IPS-18a (cell line): ENCODE data around the gene PROM1.

Experiments used
- H3K27ac ChIP-seq: one replicate; pipeline ENCODE4 v1.5.1; 2013; ENCODE audit warnings: low read length
- H3K27me3 ChIP-seq: one replicate; pipeline ENCODE4 v1.6.1; 2013; ENCODE audit warnings: mild to moderate bottlenecking, low read length; ENCODE audit not compliant: control insufficient read depth, insufficient read depth
- H3K36me3 ChIP-seq: one replicate; pipeline ENCODE4 v1.6.1; 2013; ENCODE audit warnings: low read depth, low read length; ENCODE audit not compliant: control insufficient read depth
- H3K4me1 ChIP-seq: one replicate; pipeline ENCODE4 v1.6.1; 2013; ENCODE audit warnings: low read depth, low read length; ENCODE audit not compliant: control insufficient read depth
- H3K4me3 ChIP-seq: one replicate; pipeline ENCODE4 v1.5.1; 2013; ENCODE audit warnings: low read length
- H3K9ac ChIP-seq: one replicate; pipeline ENCODE4 v1.6.1; 2013; ENCODE audit warnings: mild to moderate bottlenecking, low read length, moderate library complexity
- H3K9me3 ChIP-seq: one replicate; pipeline ENCODE4 v1.6.1; 2013; ENCODE audit warnings: low read depth, low read length; ENCODE audit not compliant: control insufficient read depth

PROM1 gene

DNA sequence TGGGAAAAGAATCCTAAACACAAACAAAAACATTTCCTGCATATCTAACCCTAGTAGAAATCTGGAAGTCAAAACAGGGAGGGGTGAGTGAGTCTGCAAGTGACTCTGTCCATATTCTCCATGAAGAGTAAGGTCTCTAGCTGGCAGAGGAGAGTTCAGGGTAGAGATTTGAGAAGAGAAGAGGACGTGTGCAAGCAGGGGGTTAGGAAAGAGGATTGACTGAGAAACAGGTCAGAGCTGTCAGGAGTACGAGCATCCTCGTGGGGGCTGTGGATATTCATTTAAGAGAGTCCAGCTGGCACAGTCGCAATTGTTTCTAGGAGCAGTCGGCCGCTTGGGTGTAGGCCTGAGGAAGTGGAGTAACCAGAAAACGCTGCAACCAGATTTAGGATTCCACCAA, 27.9 kb downstream of the PROM1 start:
- no peaks in the 10 kb centered on the region for H3K9me3 ChIP-seq
- no peak overlapping the region for H3K4me3 ChIP-seq
- no peaks in the 10 kb centered on the region for H3K4me1 ChIP-seq
- no peaks in the 10 kb centered on the region for H3K27me3 ChIP-seq
- H3K36me3 ChIP-seq = peaks cover 2% of the 10 kb centered on the region
- H3K27ac ChIP-seq = no peak overlapping the region
- no peak overlapping the region for H3K9ac ChIP-seq

DNA sequence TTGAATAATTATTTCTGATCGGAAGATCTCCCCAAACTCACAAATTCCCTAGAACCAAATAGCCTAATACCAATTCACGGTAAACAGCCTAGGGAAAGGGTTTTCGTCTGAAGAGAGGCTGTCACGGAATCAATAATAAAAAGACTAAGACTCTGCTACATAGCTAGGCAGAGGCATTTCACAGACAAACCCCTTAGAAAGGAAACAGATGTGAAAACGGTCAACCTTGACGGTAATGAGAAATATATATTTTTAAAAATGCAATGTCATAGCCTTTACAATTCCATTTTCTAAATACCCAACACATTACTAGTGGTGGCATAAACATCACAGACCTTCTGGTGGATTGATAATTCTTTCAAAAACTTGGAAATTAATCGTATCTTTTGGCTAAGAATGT, 28.4 kb downstream of the PROM1 start:
- Histone ChIP-seq H3K9me3 (no peaks in the 10 kb centered on the region), H3K27ac (no peak overlapping the region), H3K9ac (no peak overlapping the region), H3K4me3 (no peak overlapping the region), H3K4me1 (no peaks in the 10 kb centered on the region), H3K36me3 (peaks cover 2% of the 10 kb centered on the region), H3K27me3 (no peaks in the 10 kb centered on the region)

DNA sequence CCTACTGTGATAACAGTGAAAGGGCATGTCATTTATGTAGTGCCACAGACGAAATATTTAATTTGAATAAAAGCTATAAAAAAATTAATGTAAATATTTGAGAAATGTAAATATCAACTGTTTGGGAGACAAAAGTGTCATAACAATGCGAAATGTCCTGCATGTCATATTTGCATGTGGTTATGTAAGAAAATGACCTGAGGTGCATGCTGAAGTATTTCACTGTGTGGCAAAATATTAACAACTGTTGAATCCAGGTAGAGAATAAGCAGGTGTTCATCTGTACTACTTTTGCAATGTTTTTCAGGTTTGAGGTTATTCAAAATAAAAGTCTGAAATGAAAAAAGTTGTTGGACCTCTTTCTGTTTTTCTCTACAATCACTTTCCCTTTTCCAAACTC, 30.9 kb downstream of the PROM1 start:
- Histone ChIP-seq H3K36me3 (peaks cover 2% of the 10 kb centered on the region), H3K9me3 (no peaks in the 10 kb centered on the region), H3K9ac (no peak overlapping the region), H3K27ac (no peak overlapping the region), H3K4me1 (peaks cover 3% of the 10 kb centered on the region), H3K27me3 (no peaks in the 10 kb centered on the region), H3K4me3 (no peak overlapping the region)

DNA sequence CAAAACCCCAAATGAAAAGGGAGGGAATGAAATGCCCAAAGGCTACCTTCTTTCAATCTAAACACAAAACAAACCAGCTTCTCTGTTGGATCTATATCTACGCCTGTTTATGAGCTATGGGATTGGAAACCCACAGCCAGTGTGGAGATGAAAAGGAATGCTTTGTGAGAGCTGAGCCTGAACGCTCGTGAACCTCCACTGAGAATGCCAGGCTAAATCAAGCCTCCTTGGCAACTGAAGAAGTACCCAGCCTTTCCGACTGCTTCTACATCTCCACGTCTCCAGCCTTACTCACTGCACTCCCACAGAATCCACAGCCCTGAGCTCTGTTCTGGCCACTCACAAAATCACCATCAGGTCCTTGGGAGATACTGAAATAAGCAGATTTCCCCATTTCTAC, 31.8 kb downstream of the PROM1 start:
- no peaks in the 10 kb centered on the region for H3K36me3 ChIP-seq
- H3K27ac ChIP-seq = no peak overlapping the region
- no peaks in the 10 kb centered on the region for H3K27me3 ChIP-seq
- H3K4me3 ChIP-seq = no peak overlapping the region
- no peak overlapping the region for H3K9ac ChIP-seq
- peaks cover 3% of the 10 kb centered on the region for H3K4me1 ChIP-seq
- no peaks in the 10 kb centered on the region for H3K9me3 ChIP-seq

DNA sequence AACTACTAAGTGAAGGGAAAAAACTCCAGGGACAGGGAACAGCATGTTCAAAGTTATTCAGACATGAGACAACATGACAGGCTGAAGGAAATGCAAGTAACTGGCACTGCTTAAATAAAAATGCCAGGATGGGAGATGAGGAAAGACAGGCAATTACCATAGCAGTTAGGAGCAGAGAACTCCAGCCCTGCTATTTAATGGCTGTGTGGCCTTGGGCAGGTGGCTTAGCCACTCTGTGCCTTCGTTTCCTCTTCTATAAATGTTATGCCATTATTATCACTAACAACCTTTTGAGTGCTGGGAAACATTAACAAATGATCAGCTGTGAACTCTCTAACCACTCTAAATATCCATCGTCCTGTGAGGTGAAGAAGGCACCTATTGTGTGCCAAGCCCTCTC, 32.7 kb downstream of the PROM1 start:
- Histone ChIP-seq H3K27ac (no peak overlapping the region), H3K9me3 (no peaks in the 10 kb centered on the region), H3K27me3 (no peaks in the 10 kb centered on the region), H3K9ac (no peak overlapping the region), H3K36me3 (no peaks in the 10 kb centered on the region), H3K4me1 (peaks cover 3% of the 10 kb centered on the region), H3K4me3 (no peak overlapping the region)

DNA sequence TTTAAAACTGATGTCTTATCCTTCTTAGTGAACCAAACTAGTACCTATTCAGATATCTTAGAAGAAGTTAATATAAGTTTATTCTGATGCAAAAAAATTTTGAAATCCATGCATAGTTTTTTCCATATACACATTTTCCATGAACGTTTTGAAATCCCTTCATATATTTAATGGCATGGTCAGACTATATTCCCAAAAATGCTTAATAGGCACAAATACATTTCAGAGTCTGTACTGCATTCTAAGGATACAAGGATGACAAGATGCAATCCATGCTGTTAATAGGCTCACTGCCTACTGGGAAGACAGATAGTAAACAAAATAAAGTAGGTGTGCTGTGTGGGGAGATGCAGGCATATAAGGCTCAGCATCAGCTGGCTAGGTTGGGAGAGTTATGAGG, 33.2 kb downstream of the PROM1 start:
- no peaks in the 10 kb centered on the region for H3K27me3 ChIP-seq

DNA sequence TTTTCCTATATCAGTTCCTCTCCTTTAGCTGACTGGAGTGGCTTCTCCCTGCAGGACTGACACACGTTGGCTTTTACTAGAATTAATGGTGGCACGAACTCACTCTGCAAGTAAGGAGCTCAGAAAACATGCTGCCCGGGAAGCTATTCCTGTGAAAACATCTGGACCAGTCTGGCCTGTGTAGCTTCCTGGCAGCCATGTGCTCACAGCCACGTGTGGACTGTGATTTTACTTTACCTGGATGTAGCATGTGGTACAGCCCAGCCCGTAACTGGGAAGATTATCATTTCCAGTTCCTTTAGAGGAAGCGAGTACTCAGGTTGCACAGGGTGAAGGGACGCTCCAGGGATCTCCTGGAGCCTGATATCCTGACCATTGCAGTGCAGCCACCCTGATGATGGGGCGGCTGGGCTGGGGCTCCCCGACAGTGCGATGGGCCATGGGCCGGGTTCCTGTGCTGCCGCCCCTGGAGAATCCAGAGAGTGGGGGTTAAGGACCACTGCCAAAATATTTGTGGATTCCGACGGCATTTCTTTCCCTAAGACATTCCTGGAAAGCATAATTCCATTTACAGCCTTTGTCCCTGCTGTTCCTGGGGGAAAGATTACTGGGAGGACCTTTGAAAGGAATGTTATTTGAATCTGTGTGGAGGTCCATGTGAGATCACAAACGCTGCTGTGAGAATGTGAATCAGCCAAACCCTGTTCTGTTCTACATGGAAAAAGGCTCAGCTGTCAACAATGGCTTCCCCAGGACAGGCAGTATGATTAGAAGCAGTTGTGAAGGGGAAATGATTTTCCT, 35.0 kb downstream of the PROM1 start:
- Histone ChIP-seq H3K9me3 (no peaks in the 10 kb centered on the region), H3K9ac (no peak overlapping the region), H3K4me1 (peaks cover 12% of the 10 kb centered on the region), H3K36me3 (no peaks in the 10 kb centered on the region), H3K27me3 (no peaks in the 10 kb centered on the region), H3K4me3 (no peak overlapping the region), H3K27ac (no peak overlapping the region)

More for the DNA sequence above, 33.2 kb downstream of the PROM1 start:
- Histone ChIP-seq H3K4me1 (peaks cover 3% of the 10 kb centered on the region), H3K27ac (no peak overlapping the region), H3K9ac (no peak overlapping the region), H3K4me3 (no peak overlapping the region), H3K9me3 (no peaks in the 10 kb centered on the region), H3K36me3 (no peaks in the 10 kb centered on the region)

DNA sequence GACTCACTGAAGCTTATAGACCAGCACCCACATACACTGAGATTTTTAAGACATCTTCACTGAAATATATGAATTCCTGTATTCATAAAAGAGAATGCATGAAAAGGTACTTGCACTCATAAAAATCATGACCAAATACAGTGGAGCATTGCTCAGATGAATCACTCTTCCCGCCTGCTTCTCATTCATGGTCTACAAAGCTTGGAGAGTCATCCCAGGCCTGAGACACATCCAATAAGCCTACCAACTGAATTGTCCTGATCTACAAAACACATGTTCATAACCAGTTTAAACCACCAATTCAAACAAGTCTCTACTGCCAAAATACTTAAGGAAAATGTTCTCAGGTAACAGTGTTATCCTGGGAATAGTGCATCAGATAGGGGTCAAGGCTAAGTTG, 38.1 kb downstream of the PROM1 start:
- Histone ChIP-seq H3K27me3 (no peaks in the 10 kb centered on the region), H3K9me3 (no peaks in the 10 kb centered on the region), H3K36me3 (no peaks in the 10 kb centered on the region), H3K27ac (no peak overlapping the region), H3K4me1 (peaks cover 15% of the 10 kb centered on the region), H3K9ac (no peak overlapping the region), H3K4me3 (no peak overlapping the region)

DNA sequence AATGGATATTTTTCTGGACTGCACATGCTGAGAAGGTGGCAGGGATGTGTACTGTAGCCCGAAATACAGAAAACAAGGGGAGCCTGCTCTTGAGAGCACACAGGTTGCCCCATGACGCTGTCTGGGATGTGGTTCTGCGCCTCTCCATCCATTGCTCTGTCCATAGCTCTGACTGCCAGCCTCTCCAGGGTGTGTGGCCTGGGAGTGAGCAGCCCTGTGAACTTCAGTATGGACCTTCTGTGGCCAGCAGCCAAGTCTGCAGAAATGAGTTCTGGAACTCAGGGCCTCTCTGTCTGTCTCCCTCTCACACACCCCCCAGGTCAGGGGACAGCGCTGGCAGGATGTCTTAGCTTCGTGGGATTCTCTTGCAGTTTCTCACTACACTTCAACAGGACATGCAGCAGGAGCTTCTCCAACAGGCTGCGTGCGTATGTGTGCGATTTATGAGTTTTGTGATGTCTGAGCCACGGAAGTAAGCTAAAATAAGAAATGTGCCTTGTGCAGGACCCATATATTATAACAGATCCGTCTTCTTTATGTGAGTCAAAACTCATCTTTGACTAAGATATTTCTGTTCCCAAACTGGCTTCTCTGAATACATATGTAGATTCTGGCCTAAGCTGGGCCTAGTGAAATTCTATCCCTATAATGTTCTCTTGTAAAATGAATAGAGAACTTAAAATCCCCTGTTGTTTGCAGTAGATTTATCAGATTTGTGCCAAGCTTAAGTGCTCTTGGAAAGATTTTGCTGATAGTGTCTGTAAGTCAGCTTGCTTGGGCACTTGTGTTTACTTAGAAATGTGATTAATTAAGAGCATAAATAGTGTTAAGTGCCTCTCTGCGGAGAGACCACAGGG, 40.0 kb downstream of the PROM1 start:
- peaks cover 23% of the 10 kb centered on the region for H3K4me1 ChIP-seq
- H3K9me3 ChIP-seq = no peaks in the 10 kb centered on the region
- no peaks in the 10 kb centered on the region for H3K36me3 ChIP-seq
- H3K27ac ChIP-seq = no peak overlapping the region
- no peak overlapping the region for H3K4me3 ChIP-seq
- no peaks in the 10 kb centered on the region for H3K27me3 ChIP-seq
- no peak overlapping the region for H3K9ac ChIP-seq

DNA sequence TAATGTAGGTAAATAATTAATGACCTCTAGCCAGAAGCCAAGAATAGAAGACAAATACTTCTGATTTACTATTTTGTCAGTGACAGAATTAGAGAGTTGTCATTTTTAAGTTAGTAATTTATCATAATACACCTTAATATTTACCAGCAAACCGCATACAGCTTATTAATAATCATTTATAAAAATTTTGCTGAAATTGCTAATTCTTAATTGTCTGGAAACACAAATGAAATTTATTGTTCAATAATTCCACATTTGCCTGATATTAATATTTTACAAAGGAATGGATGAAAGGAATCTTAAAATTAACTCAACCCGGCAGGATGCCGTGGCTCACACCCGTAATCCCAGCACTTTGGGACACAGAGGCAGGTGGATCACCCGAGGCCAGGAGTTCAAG, 44.7 kb downstream of the PROM1 start:
- peaks cover 57% of the 10 kb centered on the region for H3K4me1 ChIP-seq
- peaks cover 3% of the 10 kb centered on the region for H3K36me3 ChIP-seq
- H3K4me3 ChIP-seq = no peak overlapping the region
- no peaks in the 10 kb centered on the region for H3K27me3 ChIP-seq
- no peak overlapping the region for H3K27ac ChIP-seq
- H3K9me3 ChIP-seq = no peaks in the 10 kb centered on the region
- no peak overlapping the region for H3K9ac ChIP-seq

DNA sequence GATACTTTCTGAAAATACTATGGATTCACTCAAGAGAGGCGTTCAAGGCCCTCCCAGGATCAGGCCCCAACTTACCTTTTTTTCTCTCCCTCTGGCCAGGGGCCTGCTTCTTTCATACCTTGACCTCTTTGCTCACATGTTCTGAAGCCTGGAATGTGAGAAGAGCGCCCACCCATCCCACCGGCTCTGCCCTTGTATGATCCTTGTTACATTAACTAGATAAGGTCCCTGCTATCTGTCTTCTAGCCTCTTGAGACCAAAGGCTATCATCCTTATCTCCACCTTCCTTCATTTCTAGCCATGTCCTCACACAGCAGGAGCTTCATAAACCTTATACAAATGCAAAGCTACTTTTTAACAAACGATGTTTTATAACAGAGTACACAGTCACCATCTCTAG, 45.9 kb downstream of the PROM1 start:
- peaks cover 58% of the 10 kb centered on the region for H3K4me1 ChIP-seq
- no peak overlapping the region for H3K4me3 ChIP-seq
- peaks cover 3% of the 10 kb centered on the region for H3K36me3 ChIP-seq
- no peak overlapping the region for H3K9ac ChIP-seq
- no peak overlapping the region for H3K27ac ChIP-seq
- H3K27me3 ChIP-seq = no peaks in the 10 kb centered on the region
- H3K9me3 ChIP-seq = no peaks in the 10 kb centered on the region
